Measurements from ENCODE around the gene CAPS. TPM values are rescaled to one million over a fixed set of nuclear protein-coding genes. Genes with fewer than 3 reads are reported as not detected.

CAPS gene
- total RNA-seq, 1 donor: 18.1 TPM

GRCh38 chr19:5937550-5937949, 23.5 kb downstream of the CAPS start:
- DNase-seq (ENCODE audit: insufficient read length, low spot score, missing footprints): no peak
- Histone ChIP-seq H3K4me1 (ENCODE audit: insufficient read depth, low read length) (peaks cover 17% of the 10 kb centered on the region), H3K27me3 (ENCODE audit: insufficient read depth, low read length) (no peaks in the 10 kb centered on the region), H3K9me3 (ENCODE audit: low read depth, low read length) (no peaks in the 10 kb centered on the region), H3K4me2 (ENCODE audit: insufficient read depth, low read length) (no peak overlapping the region), H3K79me2 (ENCODE audit: insufficient read depth, low read length) (peaks cover 57% of the 10 kb centered on the region), H3K4me3 (ENCODE audit: insufficient read depth, low read length) (no peak overlapping the region), H4K20me1 (ENCODE audit: insufficient read depth, low read length) (peaks cover 43% of the 10 kb centered on the region), H3K36me3 (ENCODE audit: insufficient read depth, low read length) (peaks cover 56% of the 10 kb centered on the region), H2AFZ (ENCODE audit: low read length) (no peak overlapping the region), H3K27ac (ENCODE audit: low read depth, low read length) (no peak overlapping the region)
- no peak for TF ChIP-seq CTCF (IDR thresholded peaks at IDR 0.05; ENCODE audit: extremely low read depth, low read depth, low read length)

GRCh38 chr19:5940260-5941208, 26.5 kb downstream of the CAPS start:
- Histone ChIP-seq H3K4me2 (ENCODE audit: insufficient read depth, low read length) (no peak overlapping the region), H3K27me3 (ENCODE audit: insufficient read depth, low read length) (no peaks in the 10 kb centered on the region), H3K27ac (ENCODE audit: low read depth, low read length) (no peak overlapping the region), H3K4me3 (ENCODE audit: insufficient read depth, low read length) (no peak overlapping the region), H3K4me1 (ENCODE audit: insufficient read depth, low read length) (peaks cover 8% of the 10 kb centered on the region), H3K9me3 (ENCODE audit: low read depth, low read length) (no peaks in the 10 kb centered on the region), H2AFZ (ENCODE audit: low read length) (no peak overlapping the region), H4K20me1 (ENCODE audit: insufficient read depth, low read length) (peaks cover 44% of the 10 kb centered on the region), H3K79me2 (ENCODE audit: insufficient read depth, low read length) (peaks cover 69% of the 10 kb centered on the region), H3K36me3 (ENCODE audit: insufficient read depth, low read length) (peaks cover 38% of the 10 kb centered on the region)
- TF ChIP-seq CTCF (IDR thresholded peaks at IDR 0.05; ENCODE audit: extremely low read depth, low read depth, low read length): no peak
- DNase-seq (ENCODE audit: insufficient read length, low spot score, missing footprints): no peak

DNA sequence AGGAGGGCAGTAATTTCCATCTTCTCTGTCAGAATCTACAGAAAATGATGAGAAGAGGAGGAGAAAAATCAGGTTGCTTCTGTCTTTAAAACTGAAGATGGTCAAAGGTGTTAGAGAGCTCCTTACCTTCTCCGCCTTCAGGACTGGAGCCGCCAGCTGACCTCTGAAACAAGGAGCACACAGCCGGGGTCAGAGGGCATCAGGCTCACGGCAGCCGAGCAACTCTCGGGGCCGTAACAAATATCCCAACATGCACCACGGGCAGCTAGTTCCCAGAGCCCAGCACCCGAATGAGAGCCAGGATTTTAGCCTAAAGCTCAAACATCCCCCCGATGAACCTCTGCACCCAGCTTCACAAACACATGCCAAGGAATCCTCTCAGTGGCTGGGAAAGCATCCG, 27.6 kb downstream of the CAPS start:
- no peak for TF ChIP-seq CTCF (IDR thresholded peaks at IDR 0.05; ENCODE audit: extremely low read depth, low read depth, low read length)
- Histone ChIP-seq H3K36me3 (ENCODE audit: insufficient read depth, low read length) (peaks cover 29% of the 10 kb centered on the region), H3K27me3 (ENCODE audit: insufficient read depth, low read length) (no peaks in the 10 kb centered on the region), H3K4me2 (ENCODE audit: insufficient read depth, low read length) (no peak overlapping the region), H2AFZ (ENCODE audit: low read length) (no peak overlapping the region), H3K4me1 (ENCODE audit: insufficient read depth, low read length) (peaks cover 6% of the 10 kb centered on the region), H3K79me2 (ENCODE audit: insufficient read depth, low read length) (peaks cover 71% of the 10 kb centered on the region), H3K4me3 (ENCODE audit: insufficient read depth, low read length) (no peak overlapping the region), H4K20me1 (ENCODE audit: insufficient read depth, low read length) (peaks cover 46% of the 10 kb centered on the region), H3K9me3 (ENCODE audit: low read depth, low read length) (no peaks in the 10 kb centered on the region), H3K27ac (ENCODE audit: low read depth, low read length) (no peak overlapping the region)
- no peak for DNase-seq (ENCODE audit: insufficient read length, low spot score, missing footprints)

DNA sequence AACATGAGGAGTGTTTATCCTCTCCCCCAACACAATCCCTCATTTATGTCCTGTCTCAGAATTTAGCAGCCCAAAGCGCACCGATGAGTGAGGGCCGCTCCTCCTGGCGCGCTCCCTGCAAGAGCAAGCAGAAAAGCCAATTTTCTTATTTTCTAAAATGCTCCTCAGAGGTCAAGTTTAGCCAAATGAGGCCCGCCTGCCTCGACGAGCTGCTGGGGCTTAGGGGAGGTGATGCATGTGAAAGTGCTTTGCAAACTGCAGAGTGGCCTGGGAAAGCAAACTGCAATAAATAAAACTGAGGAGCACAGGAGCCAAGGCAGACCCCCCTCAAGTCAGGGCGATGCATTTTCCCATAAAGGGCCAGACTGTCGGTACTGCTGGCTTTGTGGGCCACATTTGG, 29.0 kb downstream of the CAPS start:
- peaks cover 46% of the 10 kb centered on the region for H4K20me1 ChIP-seq (ENCODE audit: insufficient read depth, low read length)
- H2AFZ ChIP-seq (ENCODE audit: low read length): no peak overlapping the region
- H3K79me2 ChIP-seq (ENCODE audit: insufficient read depth, low read length): peaks cover 75% of the 10 kb centered on the region
- TF ChIP-seq CTCF (IDR thresholded peaks at IDR 0.05; ENCODE audit: extremely low read depth, low read depth, low read length): no peak
- H3K4me1 ChIP-seq (ENCODE audit: insufficient read depth, low read length): peaks cover 14% of the 10 kb centered on the region
- H3K9me3 ChIP-seq (ENCODE audit: low read depth, low read length): no peaks in the 10 kb centered on the region
- H3K4me2 ChIP-seq (ENCODE audit: insufficient read depth, low read length): no peak overlapping the region
- H3K27me3 ChIP-seq (ENCODE audit: insufficient read depth, low read length): no peaks in the 10 kb centered on the region
- peak overlapping the region; percentile 36 for H3K27ac ChIP-seq (ENCODE audit: low read depth, low read length)
- no peak overlapping the region for H3K4me3 ChIP-seq (ENCODE audit: insufficient read depth, low read length)
- DNase-seq (ENCODE audit: insufficient read length, low spot score, missing footprints): no peak
- H3K36me3 ChIP-seq (ENCODE audit: insufficient read depth, low read length): peaks cover 23% of the 10 kb centered on the region
